Measurements from ENCODE around the gene MAST1.
"Not testable (repeated sequence)": the region's sequence is repeated elsewhere in the genome, so short reads cannot be mapped to it uniquely, and the experiment has no call there.

The MAST1 gene

GRCh38 chr19:12840091-12841079 is 2.1 kb downstream of the MAST1 start:
- peak; percentile 50 for DNase-seq

- peak; percentile 41 for DNase-seq
Measured at GRCh38 chr19:12841094-12841493, 2.8 kb downstream of the MAST1 start.

DNA sequence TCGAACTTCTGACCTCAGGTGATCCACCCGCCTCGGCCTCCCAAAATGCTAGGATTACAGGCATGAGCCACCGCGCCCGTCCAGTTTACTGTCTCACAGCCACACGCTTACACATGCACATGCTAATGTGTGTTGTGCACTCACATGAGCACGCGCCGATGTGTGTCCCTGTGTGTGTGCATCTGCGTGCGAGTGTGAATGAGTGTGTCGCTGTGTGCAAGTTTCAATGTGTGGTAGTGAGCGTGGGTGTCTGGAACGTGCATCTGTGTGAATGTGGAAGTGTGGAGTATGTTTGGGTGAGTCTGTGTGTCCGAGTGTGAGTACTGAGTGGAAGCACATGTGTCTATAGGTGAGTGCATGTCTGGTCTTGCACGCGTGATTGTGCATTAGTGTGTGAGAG is 4.2 kb downstream of the MAST1 start:
- DNase-seq, result no peak

GRCh38 chr19:12843328-12843727 is 5.0 kb downstream of the MAST1 start:
- DNase-seq, result no peak

DNA sequence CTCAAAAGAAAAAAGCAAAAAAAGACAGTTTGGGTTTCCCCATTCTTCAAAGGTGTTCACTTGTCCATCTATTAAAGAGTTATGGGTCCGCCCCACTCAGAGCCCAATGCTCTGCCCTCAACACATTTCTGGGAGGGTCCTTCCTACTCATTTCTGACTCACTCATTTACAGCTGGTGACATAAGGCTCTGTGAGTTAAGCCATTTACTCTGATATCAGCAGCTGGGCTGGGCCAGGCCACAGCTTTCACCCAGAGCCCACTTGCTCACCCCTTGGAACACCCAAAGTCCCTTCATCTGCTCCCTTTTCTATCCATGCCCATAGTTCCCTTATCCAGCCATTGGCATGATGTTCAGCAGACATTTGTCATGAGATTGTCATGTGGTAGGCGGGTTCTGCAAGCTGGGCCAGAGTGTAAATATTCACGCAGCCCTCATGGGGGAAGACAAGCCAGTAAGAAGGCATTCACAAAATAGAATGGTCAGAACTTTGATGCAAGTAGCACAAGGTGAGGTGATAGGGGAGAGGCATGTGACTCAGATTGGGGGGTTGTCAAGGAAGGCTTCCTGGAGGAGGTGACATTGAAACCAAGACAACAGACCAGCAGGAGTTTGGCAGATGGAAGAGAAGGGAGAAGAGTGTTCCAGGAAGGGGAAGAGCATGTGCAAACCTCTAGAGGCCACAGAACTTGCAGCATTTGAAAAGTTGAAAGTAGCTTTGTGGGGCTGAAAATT is 5.9 kb downstream of the MAST1 start:
- no peak for DNase-seq

DNA sequence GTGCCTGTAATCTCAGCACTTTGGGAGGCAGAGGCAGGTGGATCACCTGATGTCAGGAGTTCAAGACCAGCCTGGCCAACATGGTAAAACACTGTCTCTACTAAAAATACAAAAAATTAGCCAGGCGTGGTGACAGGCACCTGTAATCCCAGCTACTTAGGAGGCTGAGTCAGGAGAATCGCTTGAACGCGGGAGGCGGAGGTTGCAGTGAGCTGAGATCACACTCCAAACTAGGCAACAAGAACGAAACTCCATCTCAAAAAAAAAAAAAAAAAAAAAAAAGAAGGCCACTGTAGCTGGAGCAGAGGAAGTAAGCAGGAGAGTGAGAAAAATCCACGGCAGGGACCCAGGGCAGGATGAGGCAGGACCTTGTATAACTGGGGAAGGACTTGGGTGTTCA is 8.3 kb downstream of the MAST1 start:
- not testable (repeated sequence) for DNase-seq

GRCh38 chr19:12847159-12848139 is 9.1 kb downstream of the MAST1 start:
- peak; percentile 87 for DNase-seq

DNA sequence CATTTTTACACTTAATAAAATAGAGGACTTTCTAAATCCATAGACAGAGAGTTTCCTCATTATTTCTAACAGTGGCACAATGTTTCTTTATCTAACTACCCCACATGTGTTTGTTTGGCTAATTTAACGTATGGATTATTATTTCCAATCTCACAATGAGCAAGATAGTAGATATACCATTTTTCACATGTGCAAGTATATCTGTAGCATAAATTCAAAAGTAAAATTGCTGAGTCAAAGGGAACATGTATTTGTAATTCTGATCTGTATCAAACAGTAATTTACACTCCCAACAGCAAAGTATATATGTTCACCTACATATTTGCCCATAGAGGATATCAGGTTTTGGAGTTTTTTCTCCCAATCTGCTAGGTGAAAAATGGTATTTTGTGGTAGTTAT is 18.3 kb downstream of the MAST1 start:
- DNase-seq, result no peak

DNA sequence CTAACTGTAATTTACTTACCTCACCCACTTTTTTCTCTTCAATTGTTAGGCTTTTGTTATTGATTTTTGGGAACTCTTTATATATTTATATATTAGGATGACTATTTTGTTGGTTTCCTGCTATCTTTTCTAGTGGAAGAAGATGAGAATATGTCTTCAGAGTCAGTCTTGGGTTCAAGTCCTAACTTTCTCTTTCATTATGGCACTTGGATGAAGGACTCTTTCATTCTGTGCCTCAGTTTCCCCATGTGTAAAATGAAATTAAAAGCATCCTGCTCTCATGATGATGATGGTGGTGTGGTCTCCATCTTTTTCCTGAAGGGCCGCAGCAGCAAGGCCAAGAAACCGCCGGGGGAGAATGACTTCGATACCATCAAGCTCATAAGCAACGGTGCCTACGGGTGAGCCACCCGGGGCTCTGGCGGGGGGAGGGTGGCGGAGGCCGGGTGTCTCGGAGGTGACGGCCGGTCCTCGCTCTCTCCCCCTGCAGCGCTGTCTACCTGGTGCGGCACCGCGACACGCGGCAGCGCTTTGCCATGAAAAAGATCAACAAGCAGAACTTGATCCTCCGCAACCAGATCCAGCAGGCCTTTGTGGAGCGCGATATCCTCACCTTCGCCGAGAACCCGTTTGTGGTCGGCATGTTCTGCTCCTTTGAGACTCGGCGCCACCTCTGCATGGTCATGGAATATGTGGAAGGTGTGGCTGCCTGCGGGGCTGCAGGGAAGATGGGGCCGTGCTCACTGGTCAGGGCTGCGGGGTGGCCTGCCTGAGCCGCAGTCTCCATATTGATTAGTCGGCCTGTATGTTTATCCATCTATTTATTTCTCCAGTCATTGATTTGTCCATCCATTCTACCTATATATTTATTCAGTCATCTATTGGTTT is 20.0 kb downstream of the MAST1 start:
- DNase-seq, result no peak

GRCh38 chr19:12859546-12859945 is 21.2 kb downstream of the MAST1 start:
- no peak for DNase-seq

DNA sequence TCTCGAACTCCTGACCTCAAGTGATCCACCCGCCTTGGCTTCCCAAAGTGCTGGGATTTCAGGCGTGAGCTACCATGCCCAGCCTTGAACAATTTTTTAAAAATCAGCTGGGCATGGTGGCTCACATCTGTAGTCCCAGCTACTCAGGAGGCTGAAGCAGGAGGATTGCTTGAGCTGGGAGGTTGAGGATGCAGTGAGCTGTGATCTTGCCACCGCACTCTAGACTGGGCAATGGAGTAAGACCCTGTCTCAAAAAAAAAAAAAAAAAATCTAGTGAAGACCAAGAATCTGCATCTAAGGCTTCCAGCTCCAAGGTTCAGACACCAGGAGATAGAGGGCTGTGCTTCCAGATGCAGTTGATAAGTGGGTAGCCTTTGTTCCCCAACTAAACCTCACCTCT is 25.8 kb downstream of the MAST1 start:
- DNase-seq, result no peak

DNA sequence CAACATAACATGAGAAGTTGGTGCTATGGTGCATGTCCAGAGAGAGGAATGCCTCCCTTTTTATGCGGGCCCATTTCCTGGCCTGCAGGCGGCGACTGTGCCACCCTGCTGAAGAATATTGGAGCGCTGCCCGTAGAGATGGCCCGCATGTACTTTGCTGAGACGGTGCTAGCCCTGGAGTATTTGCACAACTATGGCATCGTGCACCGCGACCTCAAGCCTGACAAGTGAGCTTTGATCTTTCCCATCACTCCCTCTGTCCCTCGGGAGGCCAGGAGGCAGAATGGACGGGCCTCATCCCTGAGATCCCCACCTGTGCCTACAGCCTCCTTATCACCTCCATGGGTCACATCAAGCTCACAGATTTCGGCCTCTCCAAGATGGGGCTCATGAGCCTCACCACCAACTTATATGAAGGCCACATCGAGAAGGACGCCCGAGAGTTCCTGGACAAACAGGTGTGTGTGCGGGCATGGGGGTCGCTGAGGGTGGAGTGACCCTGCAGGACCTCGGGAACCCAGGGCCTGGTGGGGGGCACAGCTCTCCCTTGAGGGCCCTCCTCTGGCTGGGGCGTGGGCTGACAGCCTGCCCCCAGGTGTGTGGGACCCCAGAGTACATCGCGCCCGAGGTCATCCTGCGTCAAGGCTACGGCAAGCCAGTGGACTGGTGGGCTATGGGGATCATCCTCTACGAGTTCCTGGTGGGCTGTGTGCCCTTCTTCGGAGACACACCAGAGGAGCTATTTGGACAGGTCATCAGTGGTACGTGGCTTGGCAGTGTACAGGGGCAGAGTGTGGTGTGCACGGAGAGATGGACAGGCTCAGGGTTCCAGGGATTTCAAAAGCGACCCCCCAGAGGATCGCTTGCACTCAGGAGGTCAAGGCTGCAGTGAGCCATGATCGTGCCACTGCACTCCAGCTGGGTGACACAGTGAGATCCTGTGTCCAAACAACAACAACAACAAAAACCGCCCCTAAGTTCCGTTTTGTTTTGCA is 26.7 kb downstream of the MAST1 start:
- no peak for DNase-seq

- DNase-seq, result no peak
Measured at GRCh38 chr19:12865746-12866415, 27.6 kb downstream of the MAST1 start.

DNA sequence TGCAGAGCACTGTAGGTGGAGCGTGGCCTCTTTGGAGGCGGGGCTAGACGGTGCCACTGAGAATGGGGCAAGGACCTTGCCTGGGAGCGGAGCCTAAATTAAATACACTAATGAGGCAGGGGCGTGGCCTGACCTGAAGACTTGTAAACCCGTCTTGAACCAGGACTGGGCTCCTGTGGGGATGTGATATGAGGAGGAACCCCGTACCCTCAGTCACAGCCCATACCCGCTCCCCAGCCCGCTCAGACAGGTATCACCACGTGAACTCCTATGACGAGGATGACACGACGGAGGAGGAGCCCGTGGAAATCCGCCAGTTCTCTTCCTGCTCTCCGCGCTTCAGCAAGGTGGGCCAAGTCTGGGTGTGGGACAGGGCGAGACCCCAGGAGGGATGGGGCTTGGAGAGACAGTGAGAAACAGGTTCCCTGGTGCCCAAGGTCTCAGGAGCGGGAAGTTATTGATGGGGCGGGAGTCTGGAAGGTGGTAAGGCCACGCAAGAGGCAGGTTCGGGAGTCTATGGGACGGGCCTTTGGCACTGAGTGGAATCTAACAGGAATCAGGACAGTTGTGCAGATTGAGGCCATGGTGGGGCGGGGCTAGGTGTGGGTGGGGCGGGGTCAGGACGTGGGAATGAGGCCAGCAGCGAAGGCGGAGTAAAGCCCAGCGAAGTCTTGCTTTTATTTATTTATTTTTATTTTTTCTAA is 28.3 kb downstream of the MAST1 start:
- DNase-seq, result no peak

GRCh38 chr19:12867120-12868099 is 29.1 kb downstream of the MAST1 start:
- peak; percentile 92 for DNase-seq

DNA sequence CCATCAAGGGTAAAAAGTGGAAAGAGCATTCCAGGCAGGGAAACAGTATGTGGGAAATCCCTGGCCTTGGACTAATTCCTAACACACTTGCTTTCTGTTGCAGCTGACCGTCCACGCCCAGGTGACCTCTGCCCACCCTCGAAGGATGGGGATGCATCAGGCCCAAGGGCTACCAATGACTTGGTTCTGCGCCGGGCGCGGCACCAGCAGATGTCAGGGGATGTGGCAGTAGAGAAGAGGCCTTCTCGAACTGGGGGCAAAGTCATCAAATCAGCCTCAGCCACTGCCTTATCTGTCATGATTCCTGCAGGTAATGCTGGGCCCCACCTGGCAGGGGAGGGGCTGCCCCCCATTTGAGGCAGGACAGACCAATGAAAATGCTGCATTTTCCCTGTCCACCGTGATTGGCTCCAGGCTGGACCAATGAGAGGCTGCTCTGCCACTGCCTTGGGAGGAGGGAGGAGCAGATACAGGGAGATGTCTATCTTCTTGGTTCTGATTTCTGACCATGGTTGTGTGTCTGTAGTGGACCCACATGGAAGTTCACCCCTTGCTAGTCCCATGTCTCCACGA is 30.3 kb downstream of the MAST1 start:
- DNase-seq, result no peak

- DNase-seq, result no peak
Measured at GRCh38 chr19:12871681-12872080, 33.4 kb downstream of the MAST1 start.

Data from right kidney (tissue), 1 donor.